ENCODE data around the gene GOLGA1. TPM values are rescaled to one million over a fixed set of nuclear protein-coding genes. Genes with fewer than 3 reads are reported as not detected.

Gene GOLGA1
- total RNA-seq, 1 experiment from 2014 or later: 14.1 TPM

Other genes with a start within 250 kb of the GOLGA1 start
- gene NR6A1, start 169.8 kb downstream of the GOLGA1 start, total RNA-seq (2014; rRNA removed; shearing (Covaris generic); ENCODE audit: low replicate concordance): 0.64 and 1.3 TPM in 2 replicates
- gene OLFML2A, start 163.9 kb downstream of the GOLGA1 start, total RNA-seq (2014; rRNA removed; shearing (Covaris generic); ENCODE audit: low replicate concordance): 4.3 and 14.9 TPM in 2 replicates
- not detected in 2 replicates for gene WDR38, start 87.6 kb downstream of the GOLGA1 start, total RNA-seq (2014; rRNA removed; shearing (Covaris generic); ENCODE audit: low replicate concordance)
- gene RPL35, start 79.1 kb downstream of the GOLGA1 start, total RNA-seq (2014; rRNA removed; shearing (Covaris generic); ENCODE audit: low replicate concordance): 1,626 and 1,845 TPM in 2 replicates
- 25.7 and 37.3 TPM in 2 replicates for gene ARPC5L, start 79.0 kb downstream of the GOLGA1 start, total RNA-seq (2014; rRNA removed; shearing (Covaris generic); ENCODE audit: low replicate concordance)
- gene SCAI, start 202.4 kb upstream of the GOLGA1 start, total RNA-seq (2014; rRNA removed; shearing (Covaris generic); ENCODE audit: low replicate concordance): 0.35 and 0.41 TPM in 2 replicates
- 29.2 and 50.3 TPM in 2 replicates for gene PPP6C, start 248.7 kb upstream of the GOLGA1 start, total RNA-seq (2014; rRNA removed; shearing (Covaris generic); ENCODE audit: low replicate concordance)